Stimulated activated CD8-positive, alpha-beta memory T cell treated with anti-CD3 and anti-CD28 coated beads, Interleukin-7, amount 100 ng/mL, for 48 hours (primary cell): ENCODE results near the gene DUSP12.

Experiments used
- DNase-seq, 2 donors: peaks; one replicate each; pipeline ENCODE4 v3.0.0-alpha.2; 2020; ENCODE audit warnings: low read depth in 1 of 2; ENCODE audit errors: extremely low read depth in 1 of 2

Gene DUSP12

GRCh38 chr1:161726473-161727255, 22.9 kb upstream of the DUSP12 start:
- peak; percentile 29 to 46 for DNase-seq

DNA sequence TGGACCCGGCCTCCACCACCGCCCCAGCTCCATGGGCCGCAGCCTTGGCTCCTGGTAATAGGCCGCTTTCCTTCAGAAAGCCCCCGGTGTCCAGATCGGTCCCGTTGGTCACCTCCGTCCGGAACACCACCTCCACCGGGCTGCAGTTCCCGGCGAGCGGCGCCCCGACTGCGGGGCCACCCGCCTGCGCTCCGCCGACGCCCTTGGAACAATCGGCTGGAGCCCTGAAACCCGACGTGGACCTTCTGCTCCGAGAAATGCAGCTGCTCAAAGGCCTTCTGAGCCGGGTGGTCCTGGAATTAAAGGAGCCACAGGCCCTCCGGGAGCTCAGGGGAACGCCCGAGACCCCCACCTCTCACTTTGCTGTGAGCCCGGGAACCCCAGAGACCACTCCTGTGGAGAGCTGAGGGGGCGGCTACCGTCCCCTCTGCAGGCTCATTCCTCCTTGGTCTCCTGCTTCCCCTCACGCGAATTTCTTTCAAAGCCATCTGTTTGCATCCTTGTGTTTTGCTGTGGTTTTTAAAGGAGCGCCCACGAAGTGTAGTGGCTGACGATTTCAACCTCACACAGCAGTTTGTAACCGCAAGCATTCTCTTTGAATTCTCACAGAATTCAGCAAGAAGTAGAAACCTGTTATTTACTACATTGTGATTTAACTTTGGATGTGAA, 22.2 kb upstream of the DUSP12 start:
- no peak for DNase-seq

GRCh38 chr1:161728376-161729226, 21.0 kb upstream of the DUSP12 start:
- DNase-seq = no peak

DNA sequence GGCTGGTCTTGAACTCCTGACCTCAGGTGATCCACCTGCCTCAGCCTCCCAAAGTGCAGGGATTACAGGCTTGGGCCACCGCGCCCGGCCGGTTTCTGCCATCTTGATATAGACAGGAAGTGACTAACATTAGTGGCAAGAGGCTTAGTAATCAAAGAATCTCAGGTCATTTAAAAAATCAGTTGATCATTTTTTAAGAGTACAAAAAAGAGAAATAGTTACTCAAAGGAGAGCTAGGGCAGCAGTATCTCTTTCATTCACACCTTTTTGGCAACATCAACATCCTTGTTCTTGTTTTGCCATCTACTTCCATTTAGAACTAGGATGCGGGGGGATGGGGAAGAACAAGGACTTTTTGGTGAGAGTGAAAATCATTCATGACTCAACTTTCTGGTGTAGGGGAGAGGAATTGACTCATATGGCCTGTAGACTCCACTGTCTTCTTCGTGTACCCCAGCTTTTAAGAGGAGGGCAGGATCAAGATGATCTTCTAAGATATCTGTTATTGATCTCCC, 19.5 kb upstream of the DUSP12 start:
- DNase-seq = peak in 1 of 2 donors; percentile 22

- no peak for DNase-seq
Observed at GRCh38 chr1:161731241-161731640, 18.3 kb upstream of the DUSP12 start.

GRCh38 chr1:161731981-161732718, 17.4 kb upstream of the DUSP12 start:
- no peak for DNase-seq

- DNase-seq = no peak
Observed at GRCh38 chr1:161733526-161733925, 16.1 kb upstream of the DUSP12 start.

DNA sequence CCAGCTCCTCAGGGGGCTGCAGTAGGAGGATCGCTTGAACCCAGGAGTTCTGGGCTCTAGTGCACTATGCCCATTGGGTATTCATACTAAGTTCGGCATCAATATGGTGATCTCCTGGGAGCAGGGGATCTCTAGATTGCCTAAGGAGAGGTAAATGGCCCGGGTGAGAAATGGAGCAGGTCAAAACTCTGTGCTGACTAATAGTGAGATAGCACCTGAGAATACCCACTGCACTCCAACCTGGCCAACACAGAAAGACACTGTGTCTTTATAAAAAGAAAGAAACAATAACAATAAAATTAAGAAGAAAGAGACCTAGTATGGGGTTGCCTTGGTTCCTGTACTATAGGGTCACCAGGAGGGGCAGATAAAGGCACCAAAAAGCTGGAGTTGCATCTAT, 13.7 kb upstream of the DUSP12 start:
- no peak for DNase-seq

GRCh38 chr1:161736335-161736969, 13.1 kb upstream of the DUSP12 start:
- DNase-seq = peak in 1 of 2 donors; percentile 32

GRCh38 chr1:161737625-161738024, 12.0 kb upstream of the DUSP12 start:
- no peak for DNase-seq

DNA sequence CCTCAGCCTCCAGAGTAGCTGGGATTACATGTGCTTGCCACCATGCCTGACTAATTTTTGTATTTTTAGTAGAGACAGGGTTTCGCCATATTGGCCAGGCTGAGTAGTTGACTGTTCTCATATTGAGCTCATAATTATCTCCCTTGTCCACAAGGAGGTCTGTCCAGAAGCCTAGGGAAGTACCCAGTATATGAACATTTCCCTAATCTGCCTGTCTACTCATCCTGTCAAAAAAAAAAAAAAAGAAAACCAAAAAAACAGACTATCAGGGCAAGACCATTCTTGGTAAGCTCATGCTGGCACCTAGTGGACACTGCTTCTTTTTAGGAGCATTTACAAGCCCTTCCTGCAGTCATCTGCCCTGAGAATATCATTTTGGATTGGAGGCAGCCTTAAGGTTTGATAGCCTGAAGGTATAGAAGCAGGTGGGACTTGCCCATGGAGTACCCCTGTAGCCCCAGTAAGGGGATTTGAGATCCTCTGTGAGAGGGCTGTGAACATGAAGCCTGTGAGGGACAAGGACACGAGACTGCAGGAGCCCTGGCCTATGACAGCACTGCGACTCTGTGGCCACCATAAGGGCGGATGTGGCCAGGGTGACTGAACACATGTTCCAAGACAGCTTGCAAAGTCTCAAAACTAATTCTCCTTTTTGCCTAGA, 10.8 kb upstream of the DUSP12 start:
- DNase-seq = peak; percentile 43 to 49

- DNase-seq = no peak
Observed at GRCh38 chr1:161739865-161740566, 9.6 kb upstream of the DUSP12 start.

DNA sequence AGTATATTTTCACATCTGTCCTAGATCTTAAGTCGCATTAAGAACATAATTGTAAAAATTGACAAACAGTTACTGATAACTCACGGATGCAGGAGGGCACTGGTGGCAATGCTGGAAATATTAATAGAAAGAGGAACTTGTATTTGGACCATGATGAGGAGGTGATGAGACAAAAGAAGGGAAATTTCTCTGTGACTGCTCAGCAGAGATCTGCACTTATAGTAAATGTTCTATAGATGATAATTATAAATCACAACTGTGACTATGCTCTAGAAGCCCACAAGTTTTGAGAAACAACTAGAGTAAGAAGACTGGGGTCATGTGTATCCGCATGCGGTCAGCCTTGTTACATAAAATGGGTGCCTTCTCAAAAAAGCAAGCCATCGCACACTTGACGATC, 8.7 kb upstream of the DUSP12 start:
- no peak for DNase-seq

DNA sequence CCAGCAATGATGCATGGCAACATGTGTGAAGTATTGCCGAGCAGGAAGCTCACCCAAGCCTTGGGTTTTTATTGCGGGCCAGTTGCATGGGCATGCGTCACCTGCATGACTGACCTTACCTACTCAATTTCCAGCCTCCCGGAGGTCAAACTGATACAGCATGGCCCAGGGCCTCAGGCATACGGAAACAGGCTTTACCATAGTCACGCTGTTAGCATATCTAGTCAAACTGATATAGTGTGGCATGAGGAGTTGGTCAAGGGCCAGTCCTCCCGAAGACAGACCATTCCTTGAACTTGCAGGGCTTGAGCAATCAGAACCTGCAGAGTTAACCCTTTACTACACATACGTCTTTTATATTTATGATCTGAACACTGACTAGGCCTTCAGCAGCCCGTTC, 6.4 kb upstream of the DUSP12 start:
- no peak for DNase-seq

DNA sequence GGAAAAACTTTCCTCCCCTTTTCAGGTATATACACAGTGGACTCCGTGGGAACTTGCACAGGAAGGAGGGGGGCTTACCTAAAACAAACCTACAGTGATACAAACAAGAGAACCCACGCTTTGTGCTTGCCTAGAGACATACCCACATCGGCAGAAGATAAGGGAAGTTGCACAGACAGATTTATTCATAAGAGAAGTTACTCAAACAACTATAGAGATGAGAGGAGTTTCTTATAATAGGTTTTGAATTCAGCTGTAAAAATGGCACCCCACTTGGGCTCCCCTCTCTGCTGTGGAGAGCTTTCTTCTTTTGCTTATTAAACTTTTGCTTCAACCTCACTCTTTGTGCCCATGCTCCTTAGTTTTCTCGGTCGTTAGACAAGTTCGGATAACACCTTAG, 1.8 kb upstream of the DUSP12 start:
- no peak for DNase-seq

- no peak for DNase-seq
Observed at GRCh38 chr1:161763522-161764098, 14.0 kb downstream of the DUSP12 start.

- peak; percentile 58 to 75 for DNase-seq
Observed at GRCh38 chr1:161766102-161766981, 16.8 kb downstream of the DUSP12 start, which contains the start of gene ATF6. Gene ATF6 (plus strand): TSS chr1:161766320. CDS start chr1:161766361, 41 bp downstream.

- DNase-seq = no peak
Observed at GRCh38 chr1:161768461-161768860, 18.9 kb downstream of the DUSP12 start.
